Measurements from ENCODE around the gene LCNL1.

DNA sequence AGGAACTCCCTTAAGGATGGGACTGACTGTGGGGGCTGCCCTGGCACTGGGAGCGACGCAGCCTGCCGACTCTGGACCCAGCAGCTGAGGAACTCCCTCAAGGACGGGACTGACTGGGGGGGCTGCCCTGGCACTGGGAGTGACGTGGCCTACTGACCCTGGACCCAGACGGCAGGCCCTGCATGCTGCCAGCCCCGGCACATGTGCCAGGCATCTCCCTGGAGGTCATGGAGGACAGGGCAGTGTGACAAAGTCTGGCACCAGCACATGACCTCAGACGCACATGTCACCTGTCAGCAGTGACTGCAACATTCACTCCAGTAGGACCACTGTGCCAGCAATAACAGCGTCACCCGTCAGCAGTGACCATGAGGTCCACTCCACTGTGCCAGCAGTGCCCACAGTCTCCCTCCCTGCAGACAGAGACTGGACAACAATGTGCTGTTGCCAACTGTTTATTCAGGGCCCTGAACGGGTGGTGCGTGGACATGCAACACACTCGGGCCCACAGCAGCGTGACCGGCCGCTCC, 42.7 kb upstream of the LCNL1 start:
- TF ChIP-seq, protein P1, sequence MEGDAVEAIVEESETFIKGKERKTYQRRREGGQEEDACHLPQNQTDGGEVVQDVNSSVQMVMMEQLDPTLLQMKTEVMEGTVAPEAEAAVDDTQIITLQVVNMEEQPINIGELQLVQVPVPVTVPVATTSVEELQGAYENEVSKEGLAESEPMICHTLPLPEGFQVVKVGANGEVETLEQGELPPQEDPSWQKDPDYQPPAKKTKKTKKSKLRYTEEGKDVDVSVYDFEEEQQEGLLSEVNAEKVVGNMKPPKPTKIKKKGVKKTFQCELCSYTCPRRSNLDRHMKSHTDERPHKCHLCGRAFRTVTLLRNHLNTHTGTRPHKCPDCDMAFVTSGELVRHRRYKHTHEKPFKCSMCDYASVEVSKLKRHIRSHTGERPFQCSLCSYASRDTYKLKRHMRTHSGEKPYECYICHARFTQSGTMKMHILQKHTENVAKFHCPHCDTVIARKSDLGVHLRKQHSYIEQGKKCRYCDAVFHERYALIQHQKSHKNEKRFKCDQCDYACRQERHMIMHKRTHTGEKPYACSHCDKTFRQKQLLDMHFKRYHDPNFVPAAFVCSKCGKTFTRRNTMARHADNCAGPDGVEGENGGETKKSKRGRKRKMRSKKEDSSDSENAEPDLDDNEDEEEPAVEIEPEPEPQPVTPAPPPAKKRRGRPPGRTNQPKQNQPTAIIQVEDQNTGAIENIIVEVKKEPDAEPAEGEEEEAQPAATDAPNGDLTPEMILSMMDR (IDR thresholded peaks at IDR 0.05): no peak
- no peak for TF ChIP-seq POLR2A (IDR thresholded peaks at IDR 0.05)
